Measurements from ENCODE around the gene L3MBTL4.

- TF ChIP-seq CTCF (IDR thresholded peaks at IDR 0.05 in 8 of 11, conservative IDR thresholded peaks at IDR 0.05 in 3 of 11) (no peak), POLR2A (IDR thresholded peaks at IDR 0.05) (no peak)
Observed at GRCh38 chr18:6396276-6396675, 18.4 kb downstream of the L3MBTL4 start.

Measured in spleen (tissue), 7 donors.